Breast epithelium (tissue), 4 donors: ENCODE results near the gene SLC9A3. TPM values are rescaled to one million over a fixed set of nuclear protein-coding genes. Genes with fewer than 3 reads are reported as not detected.
A peak's percentile ranks its signal among the peaks of the same experiment; 100 is the strongest.

Experiments used
- DNase-seq, 2 donors: peaks; one replicate each; pipeline ENCODE4 v3.0.0-alpha.2; 2019; ENCODE audit warnings: low spot score in 2 of 2
- H3K27ac ChIP-seq, 2 donors: fragments of 200-600 bp; sonication (generic) in 1 of 2; one replicate each; pipeline ENCODE4 v1.5.1; 2016 to 2019; ENCODE audit warnings: mild to moderate bottlenecking in 1 of 2
- H3K27me3 ChIP-seq, 2 donors: fragments of 200-600 bp; sonication (generic) in 1 of 2; one replicate each; pipeline versions ENCODE4 v1.5.1 to v1.6.0; 2017 to 2019; ENCODE audit warnings: control low read depth in 1 of 2, mild to moderate bottlenecking in 1 of 2
- H3K36me3 ChIP-seq: fragments of 200-600 bp; one replicate; pipeline ENCODE4 v1.5.1; 2019
- H3K4me1 ChIP-seq, 2 donors: fragments of 200-600 bp; sonication (generic); one replicate each; pipeline ENCODE4 v1.5.1; 2016 to 2019; ENCODE audit warnings: control low read depth in 1 of 2
- H3K4me3 ChIP-seq, 3 donors: fragments of 200-600 bp; sonication (generic); 1 replicate in 2 of 3; 2 replicates in 1 of 3; pipeline ENCODE4 v1.5.1; 2016 to 2019; ENCODE audit warnings: mild to moderate bottlenecking in 3 of 3, moderate library complexity in 2 of 3
- H3K9me3 ChIP-seq, 2 donors: fragments of 200-600 bp; sonication (generic) in 1 of 2; one replicate each; pipeline ENCODE4 v1.5.1; 2016 to 2019; ENCODE audit warnings: control low read depth in 1 of 2
- POLR2A ChIP-seq: fragments of 450-650 bp; IDR thresholded peaks from one replicate; pipeline ENCODE4 v1.6.1; 2016; ENCODE audit warnings: antibody characterized with exemption, mild to moderate bottlenecking, moderate library complexity
- POLR2AphosphoS5 ChIP-seq, 3 donors: sonication (generic); formaldehyde crosslinking; IDR thresholded peaks; one replicate each; pipeline ENCODE4 v1.6.1; 2017; ENCODE audit warnings: antibody characterized with exemption in 3 of 3
- intact Hi-C: fragments of 100-400 bp; cut with DNase I; formaldehyde crosslinking; loops from one replicate; pipeline ENCODE4 v1.15.1; 2023; ENCODE audit warnings: low total_unique reads
- total RNA-seq, 3 donors: library from RNA; depleted of rRNA; stranded (reverse); fragments of >200 nt; gene quantifications; one replicate each; pipeline ENCODE4 v1.1.0, GENCODE V29; 2016
- TF ChIP-seq, protein P1 (sequence below), 3 donors: fragments of 450-650 bp; IDR thresholded peaks; one replicate each; pipeline ENCODE4 v1.5.1; 2016 to 2017; ENCODE audit warnings: antibody characterized with exemption in 3 of 3, mild to moderate bottlenecking in 3 of 3, moderate library complexity in 3 of 3

The SLC9A3 gene
- total RNA-seq, 3 donors from 2014 or later = 1.1 to 5.6 (median 2.3) TPM

DNA sequence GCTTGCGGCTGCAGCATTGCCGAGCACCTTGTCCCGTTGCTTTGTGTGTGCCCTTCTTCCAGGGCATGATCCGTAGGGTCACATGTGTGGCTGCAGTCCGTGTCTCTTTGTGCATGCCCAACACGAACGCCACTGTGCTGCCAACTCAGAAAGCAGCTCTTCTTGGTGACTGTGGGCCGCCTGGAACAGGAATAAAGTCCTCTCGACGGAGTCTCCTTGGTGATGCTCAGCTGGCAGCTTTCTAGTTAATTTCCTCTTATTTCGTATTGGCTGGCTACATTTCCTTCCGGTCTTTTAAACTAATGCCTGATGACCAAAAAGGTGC, 75.5 kb downstream of the SLC9A3 start:
- Histone ChIP-seq H3K27ac (no peak overlapping the region), H3K4me1 (peaks cover 0 to 5% of the 10 kb centered on the region in 2 donors), H3K27me3 (no peaks in the 10 kb centered on the region), H3K4me3 (no peak overlapping the region), H3K36me3 (peaks cover 4% of the 10 kb centered on the region), H3K9me3 (peaks cover 13 to 16% of the 10 kb centered on the region in 2 donors)
- intact Hi-C loops = no loop called here
- no peak for TF ChIP-seq POLR2AphosphoS5 (IDR thresholded peaks at IDR 0.05)
- TF ChIP-seq, protein P1, sequence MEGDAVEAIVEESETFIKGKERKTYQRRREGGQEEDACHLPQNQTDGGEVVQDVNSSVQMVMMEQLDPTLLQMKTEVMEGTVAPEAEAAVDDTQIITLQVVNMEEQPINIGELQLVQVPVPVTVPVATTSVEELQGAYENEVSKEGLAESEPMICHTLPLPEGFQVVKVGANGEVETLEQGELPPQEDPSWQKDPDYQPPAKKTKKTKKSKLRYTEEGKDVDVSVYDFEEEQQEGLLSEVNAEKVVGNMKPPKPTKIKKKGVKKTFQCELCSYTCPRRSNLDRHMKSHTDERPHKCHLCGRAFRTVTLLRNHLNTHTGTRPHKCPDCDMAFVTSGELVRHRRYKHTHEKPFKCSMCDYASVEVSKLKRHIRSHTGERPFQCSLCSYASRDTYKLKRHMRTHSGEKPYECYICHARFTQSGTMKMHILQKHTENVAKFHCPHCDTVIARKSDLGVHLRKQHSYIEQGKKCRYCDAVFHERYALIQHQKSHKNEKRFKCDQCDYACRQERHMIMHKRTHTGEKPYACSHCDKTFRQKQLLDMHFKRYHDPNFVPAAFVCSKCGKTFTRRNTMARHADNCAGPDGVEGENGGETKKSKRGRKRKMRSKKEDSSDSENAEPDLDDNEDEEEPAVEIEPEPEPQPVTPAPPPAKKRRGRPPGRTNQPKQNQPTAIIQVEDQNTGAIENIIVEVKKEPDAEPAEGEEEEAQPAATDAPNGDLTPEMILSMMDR (IDR thresholded peaks at IDR 0.05) = no peak
- DNase-seq = no peak

DNA sequence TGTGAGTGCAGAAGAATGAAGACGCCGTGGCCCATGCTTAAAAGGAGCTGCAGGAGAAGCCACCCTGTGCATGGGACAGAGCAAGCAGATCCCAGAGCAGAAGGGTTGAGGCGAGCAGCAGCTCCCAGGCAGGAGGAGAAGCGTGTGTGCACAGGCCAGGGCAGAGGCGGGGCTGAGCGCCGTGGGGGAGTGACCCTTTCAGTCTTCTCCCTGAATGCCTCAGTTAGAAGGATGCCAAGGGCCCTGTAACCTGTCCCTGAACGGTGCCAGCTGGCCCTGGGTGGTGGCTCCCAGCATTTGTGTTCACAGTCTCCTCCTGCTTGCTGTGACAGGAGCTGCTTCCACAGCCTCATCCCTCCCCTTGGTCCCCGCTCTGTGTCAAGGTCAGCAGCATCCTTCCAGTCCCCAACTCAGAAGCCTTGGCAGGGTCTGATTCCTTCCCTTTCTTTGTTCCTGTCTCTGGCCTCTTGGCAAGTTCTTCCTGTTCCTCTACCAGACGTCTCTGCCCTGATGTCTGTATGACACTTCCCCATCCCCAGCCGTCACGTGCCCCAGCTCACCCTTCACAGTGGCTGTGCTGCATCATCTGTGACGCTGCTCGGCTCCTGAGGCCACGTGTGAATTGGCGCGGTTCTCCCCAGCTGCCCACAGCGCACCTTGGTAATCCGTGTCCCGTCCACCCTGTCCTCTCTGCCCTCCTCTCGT, 76.0 kb downstream of the SLC9A3 start:
- Histone ChIP-seq H3K4me3 (no peak overlapping the region), H3K27ac (no peak overlapping the region), H3K27me3 (no peaks in the 10 kb centered on the region), H3K36me3 (peaks cover 4% of the 10 kb centered on the region), H3K9me3 (peaks cover 13 to 16% of the 10 kb centered on the region in 2 donors), H3K4me1 (peaks cover 0 to 6% of the 10 kb centered on the region in 2 donors)
- DNase-seq = no peak
- intact Hi-C loops = no loop called here
- TF ChIP-seq POLR2AphosphoS5 (IDR thresholded peaks at IDR 0.05) (no peak), POLR2A (no peak)
- TF ChIP-seq, protein P1 (IDR thresholded peaks at IDR 0.05) = no peak

- Histone ChIP-seq H3K27me3 (no peaks in the 10 kb centered on the region), H3K9me3 (peaks cover 10 to 15% of the 10 kb centered on the region in 2 donors), H3K27ac (no peak overlapping the region), H3K4me1 (peaks cover 0 to 6% of the 10 kb centered on the region in 2 donors), H3K36me3 (peaks cover 4% of the 10 kb centered on the region), H3K4me3 (no peak overlapping the region)
- no peak for DNase-seq
- intact Hi-C loops = no loop called here
- TF ChIP-seq, protein P1 (IDR thresholded peaks at IDR 0.05) = no peak
- TF ChIP-seq POLR2A (no peak), POLR2AphosphoS5 (IDR thresholded peaks at IDR 0.05) (no peak)
Observed at GRCh38 chr5:447501-447900, 76.7 kb downstream of the SLC9A3 start.

DNA sequence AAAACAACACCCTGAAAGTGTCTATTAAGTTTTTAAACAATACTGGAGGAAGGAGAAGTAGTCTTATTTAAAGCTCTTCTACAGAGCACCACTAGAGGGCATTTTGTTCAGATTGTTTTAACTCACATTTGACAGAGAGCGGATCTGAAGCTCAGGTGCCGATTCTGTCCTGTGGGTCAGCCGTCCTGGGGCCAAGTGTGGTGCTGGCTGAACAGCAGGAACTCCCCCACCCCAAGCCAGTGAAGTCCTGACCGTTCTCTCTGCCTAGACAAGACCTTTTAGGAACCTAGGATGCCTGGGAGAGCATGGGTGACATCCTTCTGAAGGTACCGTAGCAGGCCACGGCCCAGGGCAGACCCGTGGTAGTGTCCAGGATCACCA, 77.4 kb downstream of the SLC9A3 start:
- Histone ChIP-seq H3K36me3 (peaks cover 4% of the 10 kb centered on the region), H3K9me3 (peaks cover 5 to 9% of the 10 kb centered on the region in 2 donors), H3K4me3 (no peak overlapping the region), H3K27me3 (no peaks in the 10 kb centered on the region), H3K27ac (no peak overlapping the region), H3K4me1 (peaks cover 0 to 6% of the 10 kb centered on the region in 2 donors)
- TF ChIP-seq POLR2A (no peak), POLR2AphosphoS5 (IDR thresholded peaks at IDR 0.05) (no peak)
- TF ChIP-seq, protein P1 (IDR thresholded peaks at IDR 0.05) = peak in 2 of 3 donors; percentile 14 to 34
- intact Hi-C loops = no loop called here
- DNase-seq = no peak

GRCh38 chr5:446066-446882, 78.0 kb downstream of the SLC9A3 start:
- Histone ChIP-seq H3K9me3 (peaks cover 0 to 3% of the 10 kb centered on the region in 2 donors), H3K36me3 (peaks cover 4% of the 10 kb centered on the region), H3K27ac (no peak overlapping the region), H3K27me3 (no peaks in the 10 kb centered on the region), H3K4me1 (peaks cover 0 to 6% of the 10 kb centered on the region in 2 donors), H3K4me3 (no peak overlapping the region)
- intact Hi-C loops = no loop called here
- TF ChIP-seq POLR2AphosphoS5 (IDR thresholded peaks at IDR 0.05) (no peak), POLR2A (no peak)
- TF ChIP-seq, protein P1 (IDR thresholded peaks at IDR 0.05) = no peak
- no peak for DNase-seq
